ENCODE measurements around the gene ARPC5.
A peak's percentile ranks its signal among the peaks of the same experiment; 100 is the strongest.
"Not testable (repeated sequence)": the region's sequence is repeated elsewhere in the genome, so short reads cannot be mapped to it uniquely, and the experiment has no call there.

The ARPC5 gene

DNA sequence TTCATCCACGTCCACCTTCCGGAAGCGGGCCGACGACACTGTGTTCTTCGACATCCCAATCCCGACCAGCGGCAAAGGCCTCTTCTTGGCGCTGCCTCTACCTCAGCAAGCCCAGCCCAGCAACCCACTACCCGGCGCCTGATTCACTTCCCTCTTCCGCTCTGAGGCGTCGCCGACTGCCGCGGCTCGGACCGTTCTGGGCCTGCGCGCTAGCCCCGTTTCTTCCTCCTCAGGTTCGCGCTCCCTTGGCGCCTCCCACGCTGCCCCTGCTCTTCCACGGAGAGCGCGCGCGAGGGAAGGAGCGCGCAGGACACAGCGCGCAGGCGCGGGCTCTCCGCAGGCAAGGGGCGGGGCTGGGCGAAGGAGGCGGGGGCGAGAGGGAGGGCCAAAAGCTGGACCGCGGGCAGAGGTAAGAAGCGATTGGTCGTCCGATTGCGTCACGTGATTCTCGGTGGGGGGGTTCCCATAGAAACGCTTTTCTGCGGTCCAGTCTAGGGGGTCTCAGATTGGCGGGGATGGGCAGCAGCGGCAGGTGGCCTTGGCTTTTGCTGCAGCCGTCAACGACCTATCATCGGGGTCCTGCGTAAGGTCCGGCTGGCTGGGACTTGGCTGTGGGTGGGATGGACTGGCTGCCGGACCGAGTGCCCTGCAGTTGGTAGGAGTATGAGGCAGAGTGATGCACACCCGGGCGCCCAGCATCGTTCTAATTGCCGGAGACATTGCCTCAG lies at the start of gene ARPC5:
TSS of gene ARPC5 (minus strand) at position 178 of the 728 bp plus-strand sequence. CDS start at position 54, 124 bp downstream.
- H3K4me3 ChIP-seq (replicated peaks; ENCODE audit: low read depth, low read length) = peak within 1 kb of the TSS; percentile 89
- TF ChIP-seq, protein P1, sequence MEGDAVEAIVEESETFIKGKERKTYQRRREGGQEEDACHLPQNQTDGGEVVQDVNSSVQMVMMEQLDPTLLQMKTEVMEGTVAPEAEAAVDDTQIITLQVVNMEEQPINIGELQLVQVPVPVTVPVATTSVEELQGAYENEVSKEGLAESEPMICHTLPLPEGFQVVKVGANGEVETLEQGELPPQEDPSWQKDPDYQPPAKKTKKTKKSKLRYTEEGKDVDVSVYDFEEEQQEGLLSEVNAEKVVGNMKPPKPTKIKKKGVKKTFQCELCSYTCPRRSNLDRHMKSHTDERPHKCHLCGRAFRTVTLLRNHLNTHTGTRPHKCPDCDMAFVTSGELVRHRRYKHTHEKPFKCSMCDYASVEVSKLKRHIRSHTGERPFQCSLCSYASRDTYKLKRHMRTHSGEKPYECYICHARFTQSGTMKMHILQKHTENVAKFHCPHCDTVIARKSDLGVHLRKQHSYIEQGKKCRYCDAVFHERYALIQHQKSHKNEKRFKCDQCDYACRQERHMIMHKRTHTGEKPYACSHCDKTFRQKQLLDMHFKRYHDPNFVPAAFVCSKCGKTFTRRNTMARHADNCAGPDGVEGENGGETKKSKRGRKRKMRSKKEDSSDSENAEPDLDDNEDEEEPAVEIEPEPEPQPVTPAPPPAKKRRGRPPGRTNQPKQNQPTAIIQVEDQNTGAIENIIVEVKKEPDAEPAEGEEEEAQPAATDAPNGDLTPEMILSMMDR (IDR thresholded peaks at IDR 0.05; ENCODE audit: low read length, missing control alignments) = no peak
- peak; percentile 99 for DNase-seq (ENCODE audit: low read depth)

DNA sequence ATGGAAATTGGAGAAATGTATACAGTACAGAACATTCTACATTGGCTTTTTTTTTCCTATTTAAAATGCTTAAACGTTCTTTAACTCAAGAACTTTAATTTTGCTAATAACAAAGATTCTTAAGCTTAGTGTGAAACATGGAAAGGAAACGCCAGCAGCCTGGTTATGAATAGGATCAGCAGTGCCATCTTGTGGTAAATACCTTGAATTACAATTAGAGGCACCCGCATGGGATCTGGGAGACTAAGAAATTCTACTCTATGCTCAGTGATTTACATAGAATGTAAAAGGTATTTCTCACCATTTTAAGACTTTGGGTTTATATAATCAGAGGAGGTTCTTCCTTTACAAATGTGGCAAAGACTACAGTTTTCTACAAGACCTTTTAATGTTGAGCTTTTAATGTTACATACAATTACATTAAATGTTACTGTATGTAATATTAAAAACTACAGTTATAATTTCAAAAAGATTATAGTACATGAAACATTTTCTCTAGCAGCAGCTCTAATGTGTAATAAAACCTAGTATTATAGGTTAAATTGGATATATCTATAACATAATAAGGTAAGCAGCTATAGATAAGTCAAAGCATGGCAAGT lies 49.6 kb upstream of the ARPC5 start:
- TF ChIP-seq, protein P1 (IDR thresholded peaks at IDR 0.05; ENCODE audit: low read length, missing control alignments) = peak; percentile 71
- peak; percentile 72 for DNase-seq (ENCODE audit: low read depth)

GRCh38 chr1:183679363-183679762 lies 43.8 kb upstream of the ARPC5 start:
- not testable (repeated sequence) for H3K4me3 ChIP-seq (replicated peaks; ENCODE audit: low read depth, low read length); DNase-seq (ENCODE audit: low read depth)

More for the DNA sequence above, 49.6 kb upstream of the ARPC5 start:
- no peak overlapping the region for H3K4me3 ChIP-seq (replicated peaks; ENCODE audit: low read depth, low read length)

DNA sequence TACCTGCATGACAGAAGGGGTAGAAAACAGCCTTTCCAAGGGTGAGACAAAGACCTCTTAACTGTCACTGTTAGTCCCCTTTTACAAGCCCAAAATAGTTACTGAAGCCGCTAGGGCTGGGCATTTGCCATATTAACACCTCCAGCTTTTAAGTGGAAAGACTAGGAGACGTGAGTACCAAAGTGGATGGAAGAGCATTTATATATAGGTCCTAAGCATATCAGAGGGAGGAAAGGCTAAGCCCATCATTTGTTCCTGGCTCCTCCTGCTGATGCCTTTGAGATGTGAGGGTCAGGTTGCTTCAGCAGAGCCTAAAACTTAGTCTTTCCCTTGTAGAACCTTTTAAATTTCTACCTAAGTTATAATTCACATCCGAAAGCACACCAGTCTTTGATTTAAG lies 43.2 kb upstream of the ARPC5 start:
- no peak for DNase-seq (ENCODE audit: low read depth)
- TF ChIP-seq, protein P1 (IDR thresholded peaks at IDR 0.05; ENCODE audit: low read length, missing control alignments) = no peak
- H3K4me3 ChIP-seq (replicated peaks; ENCODE audit: low read depth, low read length) = no peak overlapping the region

GRCh38 chr1:183676586-183677189 lies 41.1 kb upstream of the ARPC5 start:
- H3K4me3 ChIP-seq (replicated peaks; ENCODE audit: low read depth, low read length) = no peak overlapping the region
- TF ChIP-seq, protein P1 (IDR thresholded peaks at IDR 0.05; ENCODE audit: low read length, missing control alignments) = no peak
- peak; percentile 39 for DNase-seq (ENCODE audit: low read depth)

- H3K4me3 ChIP-seq (replicated peaks; ENCODE audit: low read depth, low read length) = no peak overlapping the region
- TF ChIP-seq, protein P1 (IDR thresholded peaks at IDR 0.05; ENCODE audit: low read length, missing control alignments) = no peak
- no peak for DNase-seq (ENCODE audit: low read depth)
These were observed 40.5 kb upstream of the ARPC5 start for GRCh38 chr1:183675883-183676585.

DNA sequence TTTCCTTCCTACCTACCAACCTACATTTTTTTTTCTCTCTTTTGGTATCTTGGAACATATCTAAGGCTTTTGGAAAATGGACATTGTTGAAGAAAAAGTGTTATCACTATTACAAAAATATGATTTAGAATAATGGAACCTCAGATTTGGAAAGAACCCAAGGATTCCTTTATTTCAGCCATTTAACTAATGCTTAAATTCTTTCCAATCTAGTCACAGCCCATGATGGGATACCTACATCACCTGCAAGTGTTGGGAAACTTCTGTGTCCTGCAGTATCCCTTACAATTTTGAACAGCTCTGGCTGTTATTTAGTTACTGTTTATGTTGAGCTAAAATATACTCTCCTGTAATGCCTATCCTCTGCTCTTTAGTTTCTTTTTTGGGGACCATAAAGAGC lies 39.8 kb upstream of the ARPC5 start:
- TF ChIP-seq, protein P1 (IDR thresholded peaks at IDR 0.05; ENCODE audit: low read length, missing control alignments) = no peak
- no peak overlapping the region for H3K4me3 ChIP-seq (replicated peaks; ENCODE audit: low read depth, low read length)

More for the DNA sequence above, 39.8 kb upstream of the ARPC5 start:
- DNase-seq (ENCODE audit: low read depth) = no peak
